Fibroblast of the conjunctiva (primary cell): Measurements from ENCODE around the gene HTR3E.
"Not testable (repeated sequence)": the region's sequence is repeated elsewhere in the genome, so short reads cannot be mapped to it uniquely, and the experiment has no call there.

ENCODE experiments used
- DNase-seq: peaks from one replicate; pipeline ENCODE4 v3.0.0-alpha.2; 2010; ENCODE audit warnings: low read depth

The HTR3E gene, protein sequence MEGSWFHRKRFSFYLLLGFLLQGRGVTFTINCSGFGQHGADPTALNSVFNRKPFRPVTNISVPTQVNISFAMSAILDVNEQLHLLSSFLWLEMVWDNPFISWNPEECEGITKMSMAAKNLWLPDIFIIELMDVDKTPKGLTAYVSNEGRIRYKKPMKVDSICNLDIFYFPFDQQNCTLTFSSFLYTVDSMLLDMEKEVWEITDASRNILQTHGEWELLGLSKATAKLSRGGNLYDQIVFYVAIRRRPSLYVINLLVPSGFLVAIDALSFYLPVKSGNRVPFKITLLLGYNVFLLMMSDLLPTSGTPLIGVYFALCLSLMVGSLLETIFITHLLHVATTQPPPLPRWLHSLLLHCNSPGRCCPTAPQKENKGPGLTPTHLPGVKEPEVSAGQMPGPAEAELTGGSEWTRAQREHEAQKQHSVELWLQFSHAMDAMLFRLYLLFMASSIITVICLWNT

GRCh38 chr3:184096811-184097383, at the start of gene HTR3E:
Gene HTR3E, plus strand, starts transcription at chr3:184097064. Its CDS starts 466 bp downstream, at chr3:184097530.
- no peak for DNase-seq

- DNase-seq, result no peak
Measured at GRCh38 chr3:184050217-184050847, 46.5 kb upstream of the HTR3E start.

DNA sequence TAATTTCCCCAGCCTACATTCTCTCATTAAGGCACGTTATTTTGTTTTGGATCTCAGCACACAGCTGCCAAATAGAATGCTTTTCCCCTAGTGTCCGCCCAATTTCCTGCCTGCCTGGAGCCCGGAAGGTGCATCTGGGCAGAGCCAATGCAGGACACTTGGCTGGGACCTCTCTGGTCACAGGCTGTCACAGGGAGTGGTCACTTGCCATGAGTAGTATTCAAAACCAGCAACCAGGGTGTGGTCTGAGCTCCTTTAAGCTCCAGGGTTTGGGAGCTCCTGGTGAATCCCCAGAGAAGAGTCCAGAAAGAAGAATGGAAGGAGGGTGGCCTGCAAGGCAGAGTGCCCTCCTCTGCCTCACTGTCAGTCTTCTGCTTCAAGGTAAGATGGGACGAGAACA, 44.1 kb upstream of the HTR3E start, which contains the start of gene HTR3C:
TSS of gene HTR3C (plus strand) at position 281 of the 400 bp plus-strand sequence. CDS start at position 315, 34 bp downstream.
- no peak for DNase-seq

- peak; percentile 2 for DNase-seq
Measured at GRCh38 chr3:184058029-184058428, 38.8 kb upstream of the HTR3E start.

DNA sequence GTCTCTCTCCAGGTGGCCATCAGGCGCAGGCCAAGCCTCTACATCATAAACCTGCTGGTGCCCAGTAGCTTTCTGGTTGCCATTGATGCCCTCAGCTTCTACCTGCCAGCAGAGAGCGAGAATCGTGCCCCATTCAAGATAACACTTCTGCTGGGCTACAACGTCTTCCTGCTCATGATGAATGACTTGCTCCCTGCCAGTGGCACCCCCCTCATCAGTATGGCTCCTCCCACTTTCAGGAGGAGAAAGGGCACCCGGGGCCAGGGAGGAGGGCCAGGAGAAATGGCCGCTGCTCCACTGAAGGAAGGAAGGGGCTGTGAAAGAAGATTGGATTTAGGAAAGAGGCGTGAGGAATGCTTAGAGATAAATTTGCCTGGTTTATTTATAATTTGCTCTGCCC, 37.4 kb upstream of the HTR3E start:
- DNase-seq, result no peak

DNA sequence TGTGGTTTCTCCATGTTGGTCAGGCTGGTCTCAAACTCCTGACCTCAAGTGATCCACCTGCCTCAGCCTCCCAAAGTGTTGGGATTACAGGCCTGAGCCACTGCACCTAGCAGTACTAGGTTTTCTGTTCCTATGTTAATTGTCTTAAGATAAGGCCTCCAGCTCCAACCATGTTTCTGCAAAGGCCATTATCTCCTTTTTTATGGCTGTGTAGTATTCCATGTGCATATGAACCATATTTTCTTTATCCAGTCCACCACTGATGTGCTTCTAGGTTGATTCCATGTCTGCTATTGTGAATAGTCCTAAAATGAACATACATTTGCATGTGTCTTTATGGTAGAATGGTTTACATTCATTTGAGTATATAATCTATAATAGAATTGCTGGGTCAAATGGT, 34.2 kb upstream of the HTR3E start:
- DNase-seq, result no peak

GRCh38 chr3:184066211-184066610, 30.7 kb upstream of the HTR3E start:
- no peak for DNase-seq

DNA sequence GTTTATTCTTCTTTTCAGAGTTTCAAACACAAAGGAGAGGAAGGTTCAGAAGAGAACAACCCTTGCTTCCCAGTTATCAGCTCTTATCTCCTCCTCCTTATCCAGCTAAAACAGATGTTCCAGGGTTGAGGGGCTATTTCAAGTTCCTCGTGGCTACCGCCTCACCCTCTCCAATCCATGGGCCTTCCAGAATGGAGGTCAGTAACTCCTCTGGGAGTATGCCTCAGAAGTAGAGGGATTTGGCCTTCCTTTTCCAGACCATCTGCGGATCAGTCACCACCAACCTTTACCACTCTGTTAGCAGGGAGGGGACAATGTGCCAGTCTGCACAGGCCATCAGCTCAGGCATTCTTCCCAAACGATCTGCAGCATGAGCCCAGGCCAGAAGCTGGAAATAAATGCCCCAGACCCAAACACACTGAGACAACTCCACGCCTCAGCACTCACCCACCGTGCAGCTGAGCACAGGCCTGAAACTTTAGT, 29.2 kb upstream of the HTR3E start:
- DNase-seq, result no peak

GRCh38 chr3:184068344-184068743, 28.5 kb upstream of the HTR3E start:
- no peak for DNase-seq

- not testable (repeated sequence) for DNase-seq
Measured at GRCh38 chr3:184071142-184071541, 25.7 kb upstream of the HTR3E start.

- no peak for DNase-seq
Measured at GRCh38 chr3:184073621-184074020, 23.2 kb upstream of the HTR3E start.

GRCh38 chr3:184075901-184076300, 21.0 kb upstream of the HTR3E start:
- DNase-seq, result no peak

DNA sequence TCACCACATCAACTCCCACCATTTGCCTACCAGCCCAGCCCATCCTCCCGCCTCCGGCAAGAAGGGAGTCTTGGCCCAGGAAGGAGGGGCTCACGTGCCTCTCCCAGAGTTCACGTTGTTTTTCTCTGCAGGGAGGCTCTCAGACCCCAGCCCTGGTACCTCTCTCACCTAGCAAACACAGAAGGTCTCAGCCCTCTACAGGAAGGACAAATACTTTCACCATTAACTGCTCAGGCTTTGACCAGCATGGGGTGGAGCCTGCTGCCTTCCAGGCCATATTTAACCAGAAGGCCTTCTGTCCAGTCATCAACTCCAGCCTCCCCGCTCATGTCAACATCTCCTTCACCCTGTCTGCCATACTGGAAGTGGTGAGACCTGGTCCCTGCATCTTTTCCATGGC, 19.0 kb upstream of the HTR3E start:
- no peak for DNase-seq

GRCh38 chr3:184078851-184079250, 18.0 kb upstream of the HTR3E start:
- peak; percentile 1 for DNase-seq

- no peak for DNase-seq
Measured at GRCh38 chr3:184081116-184081830, 15.6 kb upstream of the HTR3E start.

GRCh38 chr3:184082034-184082433, 14.8 kb upstream of the HTR3E start:
- no peak for DNase-seq

DNA sequence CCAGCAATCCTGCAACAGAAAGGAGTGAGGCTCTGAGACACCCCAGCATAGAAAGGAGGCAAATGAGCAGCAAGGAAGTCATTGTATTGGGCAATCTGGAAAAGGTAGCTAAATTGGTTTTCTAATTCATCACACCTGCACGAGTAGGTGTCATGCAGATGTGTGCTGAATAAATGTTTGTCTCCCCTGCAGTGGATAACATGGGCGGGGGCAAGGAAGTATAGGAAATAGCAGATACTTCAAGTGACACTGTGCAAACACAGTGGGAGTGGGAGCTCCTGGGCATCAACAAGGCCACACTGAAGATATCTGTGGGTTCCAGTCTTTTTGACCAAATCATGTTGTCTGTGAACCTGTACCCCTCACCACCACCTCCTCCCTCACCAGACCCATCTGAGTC, 14.4 kb upstream of the HTR3E start:
- DNase-seq, result no peak

DNA sequence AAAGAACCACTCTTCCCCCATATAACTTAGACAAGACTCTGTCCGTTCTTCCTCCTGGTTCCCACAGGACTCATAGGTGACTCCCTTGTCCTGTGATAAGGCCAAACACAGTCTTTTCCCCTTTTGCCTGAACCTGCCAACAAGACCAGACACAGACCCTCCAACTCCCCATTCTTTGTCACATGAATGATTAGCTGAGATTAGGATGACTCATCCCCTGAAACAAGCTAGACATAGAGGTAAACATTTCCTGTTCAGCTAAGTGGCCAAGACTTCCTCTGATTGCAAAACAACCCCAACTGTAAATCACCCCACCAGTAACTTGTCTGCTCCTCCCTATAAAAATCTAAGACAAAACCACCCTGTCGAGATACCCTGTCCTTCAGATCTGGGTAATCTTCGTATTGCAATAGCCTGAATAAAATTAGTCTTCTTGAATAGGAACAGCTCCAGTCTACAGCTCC, 11.4 kb upstream of the HTR3E start:
- no peak for DNase-seq

GRCh38 chr3:184092199-184092598, 4.7 kb upstream of the HTR3E start:
- DNase-seq, result no peak

DNA sequence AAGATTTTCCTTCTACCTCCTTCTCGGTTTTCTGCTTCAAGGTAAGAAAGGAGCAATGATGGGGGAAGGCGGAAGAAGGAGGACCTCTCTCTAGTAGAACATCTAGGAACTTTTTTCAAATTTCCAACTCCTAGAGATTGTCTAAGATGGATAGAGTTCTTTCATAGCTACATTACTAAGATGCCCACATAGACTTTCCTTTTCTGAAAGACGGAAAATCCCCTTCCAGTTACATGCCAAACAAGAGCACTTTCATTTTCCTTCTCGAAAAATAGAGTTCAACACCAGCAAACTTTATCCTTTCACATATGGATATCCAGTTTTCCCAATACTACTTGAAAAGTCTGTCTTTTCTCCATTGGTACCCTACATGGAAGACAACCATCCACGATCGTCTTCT, 692 bp downstream of the HTR3E start:
- no peak for DNase-seq

DNA sequence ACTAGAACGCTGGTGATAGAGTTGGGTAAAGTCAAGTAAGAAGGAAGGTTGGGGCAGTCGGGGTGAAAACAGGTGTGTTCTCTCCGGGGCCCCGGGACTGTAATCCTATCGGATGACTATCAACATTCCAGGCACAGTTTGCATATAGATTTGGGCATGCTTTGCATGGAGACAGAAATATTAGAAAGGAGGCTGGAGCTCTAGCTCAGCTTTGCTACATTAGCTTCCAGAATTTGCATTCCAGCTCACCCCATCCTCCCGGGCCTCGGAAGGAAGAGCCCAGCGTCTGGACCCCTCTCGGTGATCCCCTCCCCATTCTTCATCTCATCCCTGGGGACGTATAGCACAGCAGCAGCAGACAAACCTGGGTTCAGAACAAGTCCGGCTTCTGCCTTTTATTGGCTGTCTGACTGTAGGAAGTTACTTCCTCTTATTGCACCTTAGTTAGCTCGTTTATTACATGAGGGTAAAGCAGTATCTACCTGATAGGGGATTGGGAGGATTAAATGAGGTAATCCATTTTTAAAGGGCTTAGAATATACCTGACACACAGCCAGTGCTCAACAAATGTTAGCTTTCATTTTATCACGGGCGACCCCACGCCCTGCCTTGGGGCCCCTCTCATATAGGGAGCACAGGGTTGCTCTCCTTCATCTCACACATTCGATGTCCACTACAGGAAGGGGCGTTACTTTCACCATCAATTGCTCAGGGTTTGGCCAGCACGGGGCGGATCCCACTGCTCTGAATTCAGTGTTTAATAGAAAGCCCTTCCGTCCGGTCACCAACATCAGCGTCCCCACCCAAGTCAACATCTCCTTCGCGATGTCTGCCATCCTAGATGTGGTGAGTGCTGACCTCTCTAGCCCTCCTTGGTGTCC, 3.2 kb downstream of the HTR3E start:
- no peak for DNase-seq
